Measurements from ENCODE around the gene PSMB3. TPM values are rescaled to one million over a fixed set of nuclear protein-coding genes. Genes with fewer than 3 reads are reported as not detected.
A peak's percentile ranks its signal among the peaks of the same experiment; 100 is the strongest.

PSMB3 gene
- polyA plus RNA-seq, 1 of the 3 experiments (the other 2 are of a cell fraction): 533 TPM

- Histone ChIP-seq H3F3A (replicated peaks; ENCODE audit: insufficient read depth) (peaks cover 6% of the 10 kb centered on the region), H3K27me3 (ENCODE audit: insufficient read depth) (no peaks in the 10 kb centered on the region), H3K27ac (ENCODE audit: low read depth in 2 of 2, low read length in 1 of 2) (peak within 1 kb of the TSS; percentile 71 to 98), H2AFZ (ENCODE audit: low read depth) (peak within 1 kb of the TSS; percentile 80), H3K4me3 (ENCODE audit: low read depth in 2 of 2, low read length in 1 of 2) (peak within 1 kb of the TSS; percentile 91 to 93), H3K4me1 (ENCODE audit: control insufficient read depth in 1 of 2, insufficient read depth in 2 of 2, low read depth in 1 of 2, low read length in 1 of 2) (peaks cover 5 to 44% of the 10 kb centered on the region in 2 experiments; a peak in 1 of 4 replicates), H3K9ac (peak within 1 kb of the TSS; percentile 90), H3K36me3 (replicated peaks in 1 of 2; ENCODE audit: control insufficient read depth in 1 of 2, insufficient read depth in 2 of 2, low read length in 1 of 2) (no peaks in the 10 kb centered on the region), H4K20me1 (ENCODE audit: insufficient read depth) (peaks cover 38% of the 10 kb centered on the region), H3K9me2 (no peaks in the 10 kb centered on the region), H3K4me2 (peak within 1 kb of the TSS; percentile 100), H3K79me2 (ENCODE audit: insufficient read depth) (peaks cover 67% of the 10 kb centered on the region), H3K9me3 (no peaks in the 10 kb centered on the region)
- 2% methylated on average over 20 of the region's 47 CpGs for WGBS (ENCODE audit: low lambda C conversion rate)
- POLR2A ChIA-PET: interaction anchor here (1.9 kb wide), 1 partner anchor 23 kb away, joined by 6 read pairs; no protein-coding TSS in a partner anchor
- CTCF ChIA-PET: interaction anchor here (0.7 to 7.4 kb wide), 3 partner anchors 13 to 44 kb away, joined by 3 to 88 read pairs (median 11); partner anchors contain the start of gene CISD3
- DNase-seq: peak; percentile 90
- TF ChIP-seq TCF12 (IDR thresholded peaks at IDR 0.05): no peak
- no peak for TF ChIP-seq SIN3A (IDR thresholded peaks at IDR 0.05; ENCODE audit: borderline replicate concordance, low read depth, low read length)
- TF ChIP-seq GATA2 (CRISPR knock-in tag; IDR thresholded peaks at IDR 0.05): no peak
- TF ChIP-seq USF1 (IDR thresholded peaks at IDR 0.05; ENCODE audit: borderline replicate concordance, low read depth): peak; percentile 92
- no peak for TF ChIP-seq RFX5 (IDR thresholded peaks at IDR 0.05; ENCODE audit: low read length)
- peak; percentile 13 for TF ChIP-seq CHD2 (IDR thresholded peaks at IDR 0.05; ENCODE audit: low read length, partially characterized antibody)
- peak; percentile 55; the same call in 1 of the 2 replicates for TF ChIP-seq USF2 (IDR thresholded peaks at IDR 0.05; ENCODE audit: borderline replicate concordance, low read depth, low read length)
- TF ChIP-seq MXI1 (IDR thresholded peaks at IDR 0.05; ENCODE audit: low read depth, low read length): no peak
- 0 out of 2 replicates have a peak, but pooled peaks have one; percentile 11 for TF ChIP-seq NFIC (IDR thresholded peaks at IDR 0.05; ENCODE audit: borderline replicate concordance)
- TF ChIP-seq RXRA (IDR thresholded peaks at IDR 0.05; ENCODE audit: borderline replicate concordance, low read depth): no peak
- TF ChIP-seq GABPA (IDR thresholded peaks at IDR 0.05; ENCODE audit: low read depth): no peak
- TF ChIP-seq FOXJ3 (CRISPR knock-in tag; IDR thresholded peaks at IDR 0.05): no peak
- TF ChIP-seq FOSL2 (IDR thresholded peaks at IDR 0.05; ENCODE audit: borderline replicate concordance, low read depth): no peak
- no peak for TF ChIP-seq EZH2phosphoT487 (IDR thresholded peaks at IDR 0.05; ENCODE audit: borderline replicate concordance, low read depth)
- TF ChIP-seq SMC3 (IDR thresholded peaks at IDR 0.05; ENCODE audit: low read depth, low read length): no peak
- no peak for TF ChIP-seq EP300 (IDR thresholded peaks at IDR 0.05; ENCODE audit: borderline replicate concordance in 1 of 2, low read depth in 1 of 2, low read length in 1 of 2)
- no peak for TF ChIP-seq FOXM1 (IDR thresholded peaks at IDR 0.05; ENCODE audit: low read depth)
- no peak for TF ChIP-seq MEF2A (IDR thresholded peaks at IDR 0.05; ENCODE audit: borderline replicate concordance, low read depth)
- TF ChIP-seq, protein P1, sequence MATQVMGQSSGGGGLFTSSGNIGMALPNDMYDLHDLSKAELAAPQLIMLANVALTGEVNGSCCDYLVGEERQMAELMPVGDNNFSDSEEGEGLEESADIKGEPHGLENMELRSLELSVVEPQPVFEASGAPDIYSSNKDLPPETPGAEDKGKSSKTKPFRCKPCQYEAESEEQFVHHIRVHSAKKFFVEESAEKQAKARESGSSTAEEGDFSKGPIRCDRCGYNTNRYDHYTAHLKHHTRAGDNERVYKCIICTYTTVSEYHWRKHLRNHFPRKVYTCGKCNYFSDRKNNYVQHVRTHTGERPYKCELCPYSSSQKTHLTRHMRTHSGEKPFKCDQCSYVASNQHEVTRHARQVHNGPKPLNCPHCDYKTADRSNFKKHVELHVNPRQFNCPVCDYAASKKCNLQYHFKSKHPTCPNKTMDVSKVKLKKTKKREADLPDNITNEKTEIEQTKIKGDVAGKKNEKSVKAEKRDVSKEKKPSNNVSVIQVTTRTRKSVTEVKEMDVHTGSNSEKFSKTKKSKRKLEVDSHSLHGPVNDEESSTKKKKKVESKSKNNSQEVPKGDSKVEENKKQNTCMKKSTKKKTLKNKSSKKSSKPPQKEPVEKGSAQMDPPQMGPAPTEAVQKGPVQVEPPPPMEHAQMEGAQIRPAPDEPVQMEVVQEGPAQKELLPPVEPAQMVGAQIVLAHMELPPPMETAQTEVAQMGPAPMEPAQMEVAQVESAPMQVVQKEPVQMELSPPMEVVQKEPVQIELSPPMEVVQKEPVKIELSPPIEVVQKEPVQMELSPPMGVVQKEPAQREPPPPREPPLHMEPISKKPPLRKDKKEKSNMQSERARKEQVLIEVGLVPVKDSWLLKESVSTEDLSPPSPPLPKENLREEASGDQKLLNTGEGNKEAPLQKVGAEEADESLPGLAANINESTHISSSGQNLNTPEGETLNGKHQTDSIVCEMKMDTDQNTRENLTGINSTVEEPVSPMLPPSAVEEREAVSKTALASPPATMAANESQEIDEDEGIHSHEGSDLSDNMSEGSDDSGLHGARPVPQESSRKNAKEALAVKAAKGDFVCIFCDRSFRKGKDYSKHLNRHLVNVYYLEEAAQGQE (IDR thresholded peaks at IDR 0.05; ENCODE audit: low read depth, low read length): no peak
- TF ChIP-seq, protein P2, sequence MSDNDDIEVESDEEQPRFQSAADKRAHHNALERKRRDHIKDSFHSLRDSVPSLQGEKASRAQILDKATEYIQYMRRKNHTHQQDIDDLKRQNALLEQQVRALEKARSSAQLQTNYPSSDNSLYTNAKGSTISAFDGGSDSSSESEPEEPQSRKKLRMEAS (IDR thresholded peaks at IDR 0.05; ENCODE audit: low read depth): peak; percentile 48
- TF ChIP-seq RCOR1 (IDR thresholded peaks at IDR 0.05; ENCODE audit: low read length): no peak
- TF ChIP-seq, protein P3, sequence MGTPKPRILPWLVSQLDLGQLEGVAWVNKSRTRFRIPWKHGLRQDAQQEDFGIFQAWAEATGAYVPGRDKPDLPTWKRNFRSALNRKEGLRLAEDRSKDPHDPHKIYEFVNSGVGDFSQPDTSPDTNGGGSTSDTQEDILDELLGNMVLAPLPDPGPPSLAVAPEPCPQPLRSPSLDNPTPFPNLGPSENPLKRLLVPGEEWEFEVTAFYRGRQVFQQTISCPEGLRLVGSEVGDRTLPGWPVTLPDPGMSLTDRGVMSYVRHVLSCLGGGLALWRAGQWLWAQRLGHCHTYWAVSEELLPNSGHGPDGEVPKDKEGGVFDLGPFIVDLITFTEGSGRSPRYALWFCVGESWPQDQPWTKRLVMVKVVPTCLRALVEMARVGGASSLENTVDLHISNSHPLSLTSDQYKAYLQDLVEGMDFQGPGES (IDR thresholded peaks at IDR 0.05; ENCODE audit: low read depth, low read length): no peak
- TF ChIP-seq NRF1 (IDR thresholded peaks at IDR 0.05; ENCODE audit: low read depth, low read length): no peak
- peak; percentile 38; the same call in 1 of the 2 replicates for TF ChIP-seq TAF1 (IDR thresholded peaks at IDR 0.05; ENCODE audit: borderline replicate concordance, low read depth, low read length)
- TF ChIP-seq ELF1 (IDR thresholded peaks at IDR 0.05): no peak
- no peak for TF ChIP-seq RAD21 (IDR thresholded peaks at IDR 0.05; ENCODE audit: low read length)
- TF ChIP-seq POLR2AphosphoS5 (IDR thresholded peaks at IDR 0.05; ENCODE audit: low read depth, low read length): peak; percentile 77; the same call in 1 of the 2 replicates
- TF ChIP-seq TEAD4 (IDR thresholded peaks at IDR 0.05; ENCODE audit: borderline replicate concordance, insufficient read depth): no peak
Measured at GRCh38 chr17:38748149-38748891, 4.2 kb upstream of the PSMB3 start, which contains the start of gene PCGF2. TSS of gene PCGF2 (minus strand) at chr17:38748336. CDS start at chr17:38740402, 7,934 bp downstream.

Measured in SK-N-SH (cell line).